ENCODE measurements around the gene RFX8. TPM values are rescaled to one million over a fixed set of nuclear protein-coding genes. Genes with fewer than 3 reads are reported as not detected.

The RFX8 gene
- total and polyA plus RNA-seq, 2 of the 8 experiments (the other 6 are each of a cell fraction or from before 2014, with no cell fraction given) = 0.60 to 0.97 TPM

GRCh38 chr2:101501443-101501842 lies 26.5 kb upstream of the RFX8 start (continued):
- TF ChIP-seq SIN3A (conservative IDR thresholded peaks at IDR 0.05 in 1 of 2, IDR thresholded peaks at IDR 0.05 in 1 of 2; ENCODE audit: low read depth in 1 of 2, low read length in 2 of 2) = no peak

Data from H1 (cell line).